ENCODE measurements around the gene CELA2B.
"Not testable (repeated sequence)": the region's sequence is repeated elsewhere in the genome, so short reads cannot be mapped to it uniquely, and the experiment has no call there.

CELA2B gene

GRCh38 chr1:15445390-15446122, 30.3 kb upstream of the CELA2B start:
- no peak for DNase-seq

DNA sequence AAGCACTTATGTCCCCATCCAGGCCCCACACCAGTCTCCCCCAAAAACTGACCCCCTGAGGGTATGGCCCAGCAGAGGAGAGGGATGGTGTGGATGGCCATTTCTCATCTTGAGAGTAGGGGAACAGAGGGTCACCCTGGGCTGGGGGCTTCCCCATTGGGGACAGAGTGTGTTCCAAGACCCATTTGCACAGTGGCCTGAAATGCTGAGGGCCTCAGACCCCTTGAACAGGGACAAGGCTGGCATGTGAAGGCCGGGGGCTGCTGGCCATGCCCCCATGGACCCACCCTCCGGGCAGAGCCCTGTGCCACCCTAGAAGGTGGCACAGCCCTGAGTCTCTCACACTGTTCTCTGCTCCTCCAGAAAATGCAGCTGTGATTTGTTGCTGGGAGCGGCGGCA, 29.7 kb upstream of the CELA2B start:
- DNase-seq: no peak

DNA sequence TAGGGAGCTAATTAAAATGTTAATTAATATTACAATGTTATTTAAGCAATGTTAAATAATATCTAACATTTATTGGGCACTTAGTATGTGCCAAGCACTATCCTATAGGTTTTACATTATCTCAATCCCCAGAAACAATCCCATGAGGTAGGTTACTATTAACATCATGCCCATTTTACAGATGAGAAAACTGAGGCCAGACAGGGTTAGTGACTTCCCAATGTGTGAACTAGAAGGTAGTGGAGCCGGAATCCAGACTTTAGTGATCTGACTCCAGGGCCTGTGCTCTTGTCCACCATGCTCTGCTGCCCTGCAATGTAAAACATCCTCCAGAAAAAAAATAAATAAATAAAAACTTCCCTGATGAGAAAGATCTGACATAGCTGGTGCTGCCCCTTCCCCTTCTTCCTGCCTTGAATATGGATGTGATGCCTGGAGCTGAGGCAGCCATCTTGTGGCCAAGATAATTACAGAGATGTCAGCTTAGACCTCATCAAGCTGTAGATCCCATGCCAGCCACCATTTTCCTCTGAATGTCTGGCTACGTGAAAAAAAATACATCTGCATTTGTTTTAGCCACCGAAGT, 26.9 kb upstream of the CELA2B start:
- DNase-seq: no peak

- DNase-seq: no peak
Observed at GRCh38 chr1:15449567-15449966, 26.3 kb upstream of the CELA2B start.

- DNase-seq: no peak
Observed at GRCh38 chr1:15451014-15451722, 24.7 kb upstream of the CELA2B start.

DNA sequence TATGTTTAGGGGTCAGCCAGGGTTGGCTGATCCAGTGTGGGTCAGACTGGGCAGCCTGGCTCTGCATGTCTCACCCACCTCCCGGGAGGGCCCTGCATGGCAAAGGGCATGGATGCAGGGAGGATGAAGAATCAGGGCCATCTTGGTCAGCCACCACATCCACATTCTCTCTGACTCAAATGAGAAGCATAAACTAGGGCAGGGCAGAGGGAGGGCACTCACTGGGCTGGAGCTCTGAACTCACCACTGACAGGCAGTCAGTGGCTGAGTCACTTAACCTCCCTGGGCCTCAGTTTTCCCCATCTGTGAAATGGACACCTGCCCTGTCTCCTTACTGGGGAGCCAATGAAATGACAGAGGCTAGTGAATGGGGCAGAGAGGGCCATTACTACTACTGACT, 23.7 kb upstream of the CELA2B start:
- no peak for DNase-seq

GRCh38 chr1:15452866-15453571, 22.9 kb upstream of the CELA2B start:
- no peak for DNase-seq

DNA sequence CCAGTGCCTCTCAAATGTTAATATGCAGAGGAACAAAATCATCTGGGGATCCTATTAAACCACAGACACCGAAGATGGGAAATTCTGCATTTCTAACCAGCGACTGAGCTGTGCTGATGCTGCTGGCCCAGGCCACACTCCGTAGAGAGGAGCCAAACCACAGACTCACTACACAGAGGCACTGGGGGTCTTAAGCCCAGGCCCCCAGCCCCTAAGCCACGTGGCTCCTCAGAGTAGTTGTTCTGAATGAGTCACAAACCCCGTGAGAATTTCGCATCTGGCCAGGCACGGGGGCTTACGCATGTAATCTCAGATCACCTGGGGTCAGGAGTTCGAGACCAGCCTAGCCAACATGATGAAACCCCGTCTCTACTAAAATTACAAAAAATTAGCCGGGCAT, 22.2 kb upstream of the CELA2B start:
- no peak for DNase-seq

- no peak for DNase-seq
Observed at GRCh38 chr1:15454256-15454655, 21.6 kb upstream of the CELA2B start.

DNA sequence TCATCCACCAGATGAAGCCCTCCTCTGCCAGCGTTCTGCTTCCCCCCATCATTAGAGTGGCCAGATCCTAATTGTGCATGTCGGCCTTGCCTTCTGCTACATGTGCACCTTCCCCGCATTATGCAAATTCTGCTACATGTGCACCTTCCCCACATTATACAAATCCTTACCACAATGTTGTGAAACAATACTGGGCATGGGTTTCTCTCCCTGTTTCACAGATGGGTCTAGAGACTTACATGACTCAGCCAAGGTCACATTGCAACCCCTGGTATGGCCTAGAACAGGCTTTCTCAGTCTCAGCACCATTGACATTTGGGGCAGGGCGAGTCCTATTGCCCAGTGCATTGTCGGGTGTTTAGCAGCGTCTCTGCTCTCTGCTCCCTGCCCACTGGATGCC, 20.4 kb upstream of the CELA2B start:
- no peak for DNase-seq

GRCh38 chr1:15456313-15456954, 19.5 kb upstream of the CELA2B start, which contains the start of gene CELA2A:
Gene CELA2A (plus strand): TSS chr1:15456732. CDS start chr1:15456754, 22 bp downstream.
- no peak for DNase-seq

GRCh38 chr1:15457585-15457984, 18.3 kb upstream of the CELA2B start:
- DNase-seq: no peak

DNA sequence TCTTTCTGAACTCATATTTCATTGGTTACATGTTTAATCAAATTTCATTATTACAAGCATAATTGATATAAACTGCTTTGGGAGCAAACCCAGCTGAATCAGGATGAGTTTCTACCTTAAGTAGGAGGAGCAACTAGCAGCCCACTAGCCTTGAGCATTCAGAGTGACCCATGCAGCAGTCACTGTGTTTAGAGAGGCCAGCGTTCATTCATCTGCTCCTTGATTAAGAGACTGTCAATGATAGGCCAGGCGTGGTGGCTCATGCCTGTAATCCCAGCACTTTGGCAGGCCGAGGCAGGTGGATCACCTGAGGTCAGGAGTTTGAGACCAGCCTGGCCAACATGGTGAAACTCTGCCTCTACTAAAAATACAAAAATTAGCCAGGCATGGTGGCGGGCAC, 17.5 kb upstream of the CELA2B start:
- DNase-seq: not testable (repeated sequence)

DNA sequence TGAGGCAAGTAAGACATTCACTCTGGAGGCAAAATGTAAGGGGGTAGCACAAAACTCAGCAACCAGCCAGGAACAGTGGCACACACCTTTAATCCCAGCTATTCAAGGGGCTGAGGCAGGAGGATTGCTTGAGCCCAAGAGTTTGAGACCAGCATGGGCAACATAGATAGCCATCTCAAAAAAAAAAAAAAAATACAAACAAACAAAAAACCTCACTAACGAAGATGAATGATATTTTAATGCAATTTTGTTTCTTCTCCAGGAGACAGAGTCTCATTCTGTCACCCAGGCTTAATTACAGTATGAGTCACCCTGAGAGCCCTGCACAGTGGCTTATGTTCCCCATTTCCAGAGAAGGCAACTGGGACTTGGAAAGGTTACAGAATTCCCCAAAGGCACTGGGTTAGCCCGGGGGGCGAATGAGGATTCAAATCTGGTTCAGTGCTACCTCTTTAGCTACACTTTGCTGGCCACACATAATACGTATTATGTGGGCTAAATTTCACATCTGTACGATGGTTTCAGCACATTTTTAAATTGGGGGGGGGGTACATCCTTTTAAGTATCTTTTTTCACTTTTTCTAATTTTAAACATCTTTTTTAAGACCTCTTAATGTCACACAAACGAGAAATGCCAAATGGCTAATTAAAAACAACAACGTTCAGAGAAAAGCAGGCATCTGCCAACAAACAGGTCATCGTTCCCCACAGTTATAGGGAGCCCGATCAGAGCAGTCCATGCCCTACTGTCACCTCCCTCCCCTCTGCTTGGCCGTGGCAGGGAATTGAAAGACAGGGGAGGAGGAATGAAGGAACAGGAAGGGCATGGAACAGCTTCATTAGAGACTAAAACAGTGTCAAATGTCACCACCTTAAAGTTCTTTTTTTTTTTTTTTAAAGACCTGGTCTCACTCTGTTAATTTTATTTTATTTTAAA, 15.9 kb upstream of the CELA2B start:
- no peak for DNase-seq

DNA sequence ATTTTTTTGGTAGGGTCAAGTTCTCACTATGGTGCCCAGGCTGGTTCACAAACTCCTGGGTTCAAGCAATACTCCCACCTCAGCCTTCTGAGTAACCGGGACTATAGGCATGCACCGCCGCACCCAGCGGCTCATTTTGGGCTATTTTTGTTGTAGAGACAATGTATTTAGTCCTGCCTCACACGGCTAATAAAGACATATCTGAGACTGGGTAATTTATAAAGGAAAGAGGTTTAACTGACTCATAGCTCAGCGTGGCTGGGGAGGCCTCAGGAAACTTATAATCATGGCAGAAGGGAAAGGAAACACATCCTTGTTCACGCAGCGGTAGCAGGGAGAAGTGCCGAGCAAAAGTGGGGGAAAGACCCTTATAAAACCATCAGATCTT, 15.2 kb upstream of the CELA2B start:
- no peak for DNase-seq

DNA sequence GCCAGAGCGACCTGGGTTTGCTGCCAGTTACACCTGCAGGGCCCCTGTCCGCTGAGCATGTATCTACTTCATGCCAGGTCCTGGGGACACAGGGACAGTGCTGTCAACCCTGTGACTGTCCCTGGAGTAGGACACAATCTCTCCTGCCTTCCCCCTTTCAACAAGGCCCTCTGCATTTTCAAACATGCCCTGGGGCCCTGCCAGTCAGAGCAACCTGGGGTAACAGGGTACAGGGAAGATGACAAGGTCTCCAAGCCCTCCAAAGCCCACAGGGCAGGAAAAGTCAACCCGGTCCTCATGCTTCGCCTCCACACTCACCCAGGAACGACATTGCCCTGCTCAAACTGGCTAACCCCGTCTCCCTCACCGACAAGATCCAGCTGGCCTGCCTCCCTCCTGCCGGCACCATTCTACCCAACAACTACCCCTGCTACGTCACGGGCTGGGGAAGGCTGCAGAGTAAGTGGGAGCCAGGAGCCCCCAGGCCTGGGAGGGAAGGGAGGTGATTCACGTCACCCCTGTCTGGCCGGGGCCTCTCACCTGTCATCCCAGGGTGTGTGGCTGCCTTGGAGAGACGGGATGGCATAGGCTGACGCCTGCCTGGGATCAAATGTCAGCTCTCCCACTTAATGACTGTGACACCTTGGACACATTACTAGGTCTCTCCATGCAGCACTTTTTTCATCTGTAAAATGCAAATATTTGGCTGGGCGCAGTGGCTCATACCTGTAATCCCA, 12.7 kb upstream of the CELA2B start:
- peak; percentile 53 for DNase-seq

DNA sequence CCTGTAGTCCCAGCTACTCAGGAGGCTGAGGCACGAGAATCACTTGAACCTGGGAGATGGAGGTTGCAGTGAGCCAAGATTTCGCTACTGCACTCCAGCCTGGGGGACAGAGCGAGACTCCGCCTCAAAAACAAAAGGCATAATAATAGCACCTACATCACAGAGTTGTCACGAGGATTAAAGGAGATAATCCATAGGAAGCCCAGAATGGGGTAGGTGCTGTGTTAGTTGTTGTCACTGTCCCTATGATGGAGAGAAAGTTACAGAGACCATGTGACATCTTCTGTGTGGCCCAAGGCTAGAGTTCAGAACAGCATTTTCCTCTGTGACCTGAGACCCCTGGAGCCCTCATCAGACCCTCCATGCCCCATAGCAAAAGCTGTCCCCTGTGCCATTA, 12.0 kb upstream of the CELA2B start:
- DNase-seq: not testable (repeated sequence)

DNA sequence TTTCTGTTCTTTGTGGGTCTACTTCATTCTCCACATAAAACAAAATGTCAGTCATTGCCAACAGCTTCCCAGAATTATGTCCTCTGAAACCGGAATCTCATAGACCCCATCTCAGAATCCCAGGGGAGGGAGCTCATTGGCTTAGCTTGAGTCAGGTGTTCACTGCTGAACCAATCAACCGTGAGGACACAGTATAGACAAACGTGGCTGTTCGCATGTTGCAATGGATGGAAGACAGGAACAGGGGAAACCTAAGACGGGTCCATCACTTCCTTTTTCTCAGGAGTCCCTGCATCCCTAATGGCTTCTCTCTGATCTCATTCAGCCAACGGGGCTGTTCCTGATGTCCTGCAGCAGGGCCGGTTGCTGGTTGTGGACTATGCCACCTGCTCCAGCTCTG, 10.2 kb upstream of the CELA2B start:
- no peak for DNase-seq

- DNase-seq: not testable (repeated sequence)
Observed at GRCh38 chr1:15466955-15467625, 8.8 kb upstream of the CELA2B start.

GRCh38 chr1:15468145-15468544, 7.8 kb upstream of the CELA2B start:
- no peak for DNase-seq

- DNase-seq: no peak
Observed at GRCh38 chr1:15469361-15469760, 6.5 kb upstream of the CELA2B start.
